Activated naive CD4-positive, alpha-beta T cell treated with Interleukin-2 at 50 U/mL for 16 hours (primary cell): ENCODE results near the gene MFAP2.

Experiments
- DNase-seq: peaks from one replicate; pipeline ENCODE4 v3.0.0-alpha.2; 2020

The MFAP2 gene

DNA sequence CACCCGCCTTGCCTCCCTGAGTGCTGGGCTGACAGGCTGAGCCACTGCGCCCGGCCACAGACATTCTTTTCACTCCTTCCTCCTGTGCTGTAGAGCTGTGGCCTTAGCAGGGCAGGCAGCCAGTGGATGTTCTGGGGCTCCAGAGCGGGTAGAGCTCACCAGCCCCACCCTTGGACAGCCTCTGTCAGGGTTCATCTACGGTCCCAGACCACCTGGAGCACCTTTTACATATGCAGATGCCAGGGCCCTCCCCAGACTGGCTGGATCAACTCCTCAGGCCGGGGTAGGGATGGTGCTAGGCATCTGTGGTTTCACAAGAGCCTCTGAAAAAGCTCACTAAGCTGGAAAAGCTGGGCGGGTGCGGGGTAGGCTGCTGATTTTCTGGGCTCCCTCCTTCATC, 26.7 kb upstream of the MFAP2 start:
- DNase-seq, result no peak

- DNase-seq, result no peak
These were observed 24.9 kb upstream of the MFAP2 start for GRCh38 chr1:17005365-17005740.

DNA sequence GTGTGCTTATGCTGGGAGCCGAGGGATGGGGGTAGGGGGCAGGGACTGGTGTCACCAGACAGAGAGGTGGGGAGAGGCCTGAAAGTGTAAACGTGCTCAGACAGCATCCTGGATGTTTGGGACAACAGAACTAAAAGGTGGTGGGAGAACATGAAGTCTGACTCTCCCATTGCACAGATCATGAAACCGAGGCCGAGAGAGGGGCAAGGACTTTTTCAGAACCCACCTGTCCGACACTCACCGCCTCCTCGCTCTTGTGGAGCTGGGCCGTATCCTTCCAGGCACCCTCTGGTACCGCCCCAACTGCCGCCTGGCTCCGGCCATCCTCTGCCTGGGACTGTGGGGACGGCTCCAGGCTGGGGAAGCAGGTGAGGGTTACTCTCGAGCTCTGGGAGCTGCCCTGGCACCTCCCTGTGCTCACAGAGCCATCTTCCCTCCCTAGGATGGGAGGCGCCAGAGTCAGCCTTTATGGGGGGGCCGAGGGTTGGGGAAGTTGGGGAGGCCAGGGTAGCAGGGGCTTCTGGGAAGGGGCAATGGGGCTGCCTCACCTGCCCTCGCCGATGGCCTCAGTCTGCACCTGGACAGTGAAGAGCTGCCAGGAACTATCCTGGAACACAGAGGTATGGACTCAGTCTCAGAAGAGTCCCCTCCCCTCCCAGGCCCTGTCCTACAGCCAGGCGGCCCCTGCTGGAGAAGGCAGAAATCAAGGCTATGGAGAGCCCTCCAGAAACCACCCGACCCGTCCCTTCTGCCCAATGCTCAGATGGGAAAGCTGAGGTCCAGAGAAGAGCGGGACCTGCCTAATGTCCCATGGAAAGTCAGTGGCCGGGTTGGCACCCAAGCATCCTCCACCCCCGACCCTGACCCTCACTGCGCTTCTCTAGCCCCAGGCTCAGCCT, 24.3 kb upstream of the MFAP2 start:
- no peak for DNase-seq

- DNase-seq, result no peak
These were observed 22.1 kb upstream of the MFAP2 start for GRCh38 chr1:17002524-17002902.

DNA sequence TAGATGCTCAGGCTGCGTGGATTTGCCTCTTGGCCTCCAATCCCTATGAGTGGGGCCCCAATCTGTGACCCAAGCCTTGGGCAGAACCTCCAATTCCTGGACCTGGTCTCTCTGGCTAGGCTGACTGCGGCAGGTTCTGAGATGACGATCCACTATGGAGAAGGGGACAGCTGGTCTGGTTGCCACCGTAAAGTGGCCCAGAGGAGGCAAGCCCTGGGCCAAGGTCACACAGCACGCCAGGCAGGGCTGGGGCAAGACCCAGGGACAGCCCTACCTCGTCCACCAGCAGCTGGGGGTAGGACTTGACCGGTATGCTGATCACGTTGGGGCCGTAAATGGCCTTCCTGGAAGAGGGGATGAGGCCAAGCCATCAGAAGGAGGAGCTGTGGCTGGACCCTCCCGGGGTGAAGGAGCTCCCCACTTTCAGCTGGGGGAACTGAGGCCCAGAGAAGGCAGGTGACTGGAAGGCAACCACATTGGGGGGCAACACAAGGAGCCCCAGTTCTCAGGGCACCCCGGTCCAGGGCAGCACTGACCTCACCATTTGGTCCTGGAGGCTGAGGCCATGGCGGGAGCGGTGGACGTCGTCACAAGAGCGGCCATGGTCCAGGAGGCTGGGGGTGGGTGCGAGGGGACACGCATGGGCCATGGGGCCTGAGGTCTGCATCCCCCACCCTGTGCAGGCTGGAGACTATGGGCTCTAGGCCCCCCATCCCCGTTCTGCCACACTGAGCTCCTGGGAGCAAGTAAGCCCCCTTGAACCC, 21.5 kb upstream of the MFAP2 start:
- no peak for DNase-seq

DNA sequence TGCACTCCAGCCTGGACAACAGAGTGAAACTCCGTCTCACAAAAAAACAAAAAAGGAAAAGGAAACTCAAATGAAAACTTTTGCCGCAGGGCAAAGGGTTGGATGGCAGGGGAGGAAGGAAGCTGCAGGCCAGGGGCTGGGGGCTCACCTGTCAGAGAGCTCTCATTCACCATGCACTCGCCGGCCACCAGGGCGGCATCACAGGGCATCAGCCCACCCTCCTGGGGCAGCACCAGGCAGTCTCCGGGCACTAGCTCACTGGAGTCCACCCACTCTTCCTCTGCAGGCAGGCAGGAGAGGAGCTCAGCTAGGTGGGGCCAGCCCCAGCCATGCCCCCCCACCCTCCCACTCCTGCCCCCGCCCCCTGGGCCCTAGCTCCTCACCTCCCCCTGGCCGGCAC, 19.4 kb upstream of the MFAP2 start:
- no peak for DNase-seq

DNA sequence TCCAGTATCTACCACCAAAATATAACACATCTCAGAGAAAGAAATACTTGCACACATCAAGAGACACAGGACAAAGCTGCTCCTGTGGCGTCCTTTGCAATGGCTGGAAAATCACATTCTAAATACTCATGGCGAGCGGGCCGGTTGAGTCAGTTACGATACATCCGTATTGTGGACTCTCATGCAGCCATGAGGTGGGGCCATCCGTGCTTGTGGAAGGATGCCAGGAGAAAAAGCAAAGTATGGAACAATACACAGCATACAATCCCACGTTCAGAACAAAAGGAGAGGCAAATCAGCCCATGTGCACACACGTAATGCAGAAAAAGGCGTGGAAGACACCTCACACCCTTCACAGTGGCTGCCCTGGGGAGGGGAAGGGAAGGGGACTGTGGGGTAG, 18.2 kb upstream of the MFAP2 start:
- no peak for DNase-seq

GRCh38 chr1:16996845-16997244, 16.4 kb upstream of the MFAP2 start:
- no peak for DNase-seq

- no peak for DNase-seq
These were observed 13.2 kb upstream of the MFAP2 start for GRCh38 chr1:16993521-16994038.

GRCh38 chr1:16992675-16993074, 12.3 kb upstream of the MFAP2 start:
- DNase-seq, result no peak

DNA sequence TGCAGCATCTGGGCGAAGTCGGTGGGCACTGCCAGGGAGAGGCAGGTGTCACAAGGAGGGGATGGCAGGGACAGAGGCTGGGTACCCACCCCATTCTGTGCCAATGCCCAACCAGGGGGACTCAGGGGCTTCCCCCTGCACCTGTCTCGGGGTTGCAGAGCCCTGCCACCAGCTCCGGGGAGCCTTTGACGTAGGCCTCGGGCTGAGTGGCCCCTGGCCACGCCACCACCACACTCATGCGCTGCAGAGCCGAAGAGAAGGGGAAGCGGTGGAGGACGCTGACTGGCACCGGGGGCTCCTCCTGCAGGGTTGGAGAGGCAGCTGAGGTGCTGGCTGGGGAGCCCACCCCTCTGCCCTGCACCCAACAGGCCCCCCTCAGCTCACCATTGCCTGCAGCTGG, 11.7 kb upstream of the MFAP2 start:
- no peak for DNase-seq

DNA sequence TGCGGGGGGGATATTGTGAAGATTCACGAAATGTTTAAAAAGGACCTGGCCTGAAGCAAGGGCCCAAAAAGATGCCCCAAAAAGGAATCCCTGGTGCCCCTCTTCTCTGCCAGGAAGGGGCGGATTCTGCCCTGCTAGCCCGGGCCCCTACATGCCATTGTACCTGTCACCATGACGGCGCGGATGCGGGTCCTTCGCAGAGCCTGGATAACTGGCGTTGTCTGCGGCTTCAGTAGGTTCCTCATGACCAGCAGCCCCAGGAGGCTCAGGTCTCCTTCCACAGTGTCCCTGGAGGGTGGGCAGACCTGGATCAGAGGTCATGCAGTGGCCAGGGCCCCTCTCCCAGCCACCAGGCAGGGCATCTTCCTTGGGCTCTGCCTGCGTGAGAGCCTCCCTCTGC, 11.2 kb upstream of the MFAP2 start:
- no peak for DNase-seq

DNA sequence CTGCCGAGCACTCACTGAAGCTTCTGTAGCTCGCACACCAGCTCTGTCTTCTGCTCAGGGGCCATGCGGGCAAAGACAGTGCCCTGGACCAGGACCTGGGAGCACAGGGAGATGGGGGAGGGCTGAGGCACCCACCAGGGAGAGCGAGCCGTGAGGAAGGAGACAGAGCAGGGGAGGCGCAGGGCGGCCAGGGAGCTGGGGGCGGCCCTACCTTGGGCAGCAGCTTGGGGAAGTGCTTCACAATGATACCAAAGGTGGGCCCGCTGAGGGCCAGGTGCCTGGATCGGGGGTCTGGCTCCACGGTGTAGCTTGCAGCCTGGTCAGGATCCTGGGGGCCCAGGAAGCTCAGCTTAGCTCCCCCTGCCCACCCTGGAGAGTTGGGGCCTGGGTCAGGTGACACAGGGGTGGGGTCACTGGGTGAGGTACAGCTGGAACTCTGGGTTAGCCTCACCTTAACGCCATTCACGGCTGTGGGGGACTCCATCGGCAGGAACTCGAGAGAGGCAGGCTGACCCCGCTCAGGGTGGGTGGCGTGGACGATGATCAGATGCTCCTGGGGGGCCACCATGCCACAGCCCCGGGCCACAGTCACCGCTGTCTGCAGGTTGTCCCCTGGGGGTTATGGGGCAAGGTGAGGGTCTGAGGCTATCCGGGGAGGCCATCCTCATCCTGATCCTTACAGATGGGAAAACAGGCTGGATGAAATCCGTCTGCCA, 9.4 kb upstream of the MFAP2 start:
- DNase-seq, result no peak

DNA sequence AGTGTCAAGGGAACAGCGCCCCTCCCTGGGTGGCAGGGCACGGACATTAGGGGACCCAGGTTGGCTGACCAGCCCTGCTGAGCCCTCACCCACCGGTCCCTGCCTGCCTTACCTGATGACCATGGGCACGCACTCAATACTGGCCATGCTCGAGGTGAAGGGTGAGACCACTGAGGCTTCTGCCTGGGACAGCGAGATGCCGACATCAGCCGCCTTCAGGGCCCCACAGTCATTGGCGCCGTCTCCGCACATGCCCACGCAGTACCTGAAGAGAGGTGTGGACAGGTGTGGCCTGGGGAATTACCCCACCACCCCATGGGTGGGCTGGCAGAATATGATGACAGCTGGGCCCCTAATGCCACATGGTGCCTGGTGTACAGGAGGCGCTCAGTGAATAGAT, 7.8 kb upstream of the MFAP2 start:
- DNase-seq, result no peak

GRCh38 chr1:16986962-16987361, 6.5 kb upstream of the MFAP2 start:
- no peak for DNase-seq

- DNase-seq, result no peak
These were observed 6.1 kb upstream of the MFAP2 start for GRCh38 chr1:16986560-16986959.

DNA sequence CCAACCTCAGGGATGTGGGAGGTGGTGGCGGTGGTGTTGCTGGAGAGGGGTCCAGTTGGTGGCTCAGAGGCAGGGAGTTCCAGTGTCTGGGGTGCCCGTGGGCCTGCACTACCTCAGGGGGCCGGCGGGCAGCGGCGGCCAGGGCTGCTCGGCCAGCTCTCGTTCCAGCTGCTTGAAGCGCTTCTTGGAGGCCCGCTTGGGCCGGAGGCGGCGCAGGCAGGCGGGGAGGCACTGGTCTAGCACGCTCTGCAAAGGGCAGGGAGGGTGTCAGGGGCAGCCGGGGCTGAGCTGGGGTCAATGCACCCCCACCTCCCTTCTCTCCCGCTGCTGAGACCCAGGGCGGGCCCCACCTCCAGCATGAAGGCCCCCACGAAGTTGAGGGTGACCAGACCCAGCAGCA, 5.7 kb upstream of the MFAP2 start:
- DNase-seq, result no peak

DNA sequence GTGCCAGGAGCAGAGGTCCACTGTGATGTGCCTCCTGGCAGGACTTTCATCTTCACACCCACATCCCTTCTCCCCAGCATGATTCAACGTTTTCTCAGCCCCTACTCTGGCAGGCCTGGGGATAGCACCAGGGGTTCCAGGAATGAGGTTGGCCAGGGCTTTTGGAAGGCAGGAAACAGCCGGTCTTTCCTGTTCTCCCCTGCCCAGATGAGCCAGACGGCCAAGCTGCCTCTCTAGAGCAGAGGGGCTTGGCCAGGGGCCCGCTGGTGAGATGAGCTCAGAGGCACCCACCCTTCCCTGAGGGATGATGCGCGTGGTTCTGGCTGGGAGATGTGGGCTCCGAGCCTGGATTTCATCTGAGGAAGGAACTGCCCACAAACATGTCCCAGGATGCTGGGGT, 4.3 kb upstream of the MFAP2 start:
- DNase-seq, result no peak

- no peak for DNase-seq
These were observed 3.2 kb upstream of the MFAP2 start for GRCh38 chr1:16983649-16984048.

- no peak for DNase-seq
These were observed 2.5 kb upstream of the MFAP2 start for GRCh38 chr1:16982902-16983301.

- no peak for DNase-seq
These were observed 939 bp upstream of the MFAP2 start for GRCh38 chr1:16981269-16981849.

DNA sequence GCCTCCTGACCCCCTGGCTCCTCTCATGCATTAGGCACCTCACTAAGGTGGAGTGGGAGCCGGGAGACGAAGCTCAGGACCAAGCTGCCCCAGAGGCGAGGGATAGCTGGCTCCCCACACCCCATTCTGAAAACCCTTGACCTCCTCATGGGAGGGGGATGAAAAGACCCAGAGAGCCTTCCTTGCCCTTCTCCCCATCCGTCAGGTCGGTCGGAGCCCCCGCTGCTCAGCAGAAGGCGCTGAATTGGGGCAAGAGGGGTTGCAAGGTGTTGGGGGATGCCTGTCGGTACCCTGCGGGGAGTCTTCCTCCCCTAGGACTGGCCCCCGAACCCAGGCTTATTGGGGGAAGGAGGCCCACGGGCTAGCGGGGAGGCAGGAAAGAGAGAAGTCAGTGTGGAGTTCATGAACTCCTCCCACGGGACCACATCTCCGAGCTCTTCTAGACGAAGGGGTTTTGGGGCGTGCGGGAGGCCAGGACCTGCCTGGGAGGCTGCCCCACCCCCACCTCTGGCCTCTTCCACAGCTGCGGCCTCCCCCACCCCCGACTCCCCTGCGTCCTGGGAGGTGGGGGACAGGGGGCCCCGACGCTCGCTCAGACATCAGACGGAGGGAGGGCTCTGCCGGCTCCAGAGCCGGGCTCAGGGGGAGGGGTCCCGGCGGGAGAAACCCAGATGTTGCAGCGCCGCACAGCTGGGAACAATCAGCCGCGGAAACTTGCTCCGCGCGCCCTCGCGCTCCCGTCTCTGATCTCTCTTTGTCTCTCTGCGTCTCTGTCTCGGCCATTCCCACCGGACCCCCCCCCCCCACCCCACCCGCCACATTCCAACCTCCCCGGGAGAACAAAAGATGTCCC, 719 bp downstream of the MFAP2 start:
- no peak for DNase-seq
